ENCODE data around the gene SPPL2C.

DNA sequence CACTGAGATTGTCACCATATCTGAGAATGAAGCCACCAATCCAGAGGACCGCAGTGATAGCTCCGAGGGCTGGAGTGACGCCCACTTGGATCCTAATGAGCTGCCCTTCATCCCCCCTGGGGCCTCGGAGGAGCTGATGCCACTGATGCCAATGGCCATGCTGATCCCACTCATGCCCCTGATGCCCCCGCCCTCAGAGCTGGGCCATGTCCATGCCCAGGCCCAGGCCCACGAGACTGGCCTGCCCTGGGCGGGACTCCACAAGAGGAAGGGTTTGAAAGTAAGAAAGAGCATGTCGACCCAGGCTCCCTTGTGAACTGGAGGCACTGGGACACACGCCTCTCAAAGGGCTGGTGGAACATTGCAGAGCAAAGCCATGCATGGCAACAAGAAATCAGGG, 2.0 kb downstream of the SPPL2C start:
- TF ChIP-seq, protein P1, sequence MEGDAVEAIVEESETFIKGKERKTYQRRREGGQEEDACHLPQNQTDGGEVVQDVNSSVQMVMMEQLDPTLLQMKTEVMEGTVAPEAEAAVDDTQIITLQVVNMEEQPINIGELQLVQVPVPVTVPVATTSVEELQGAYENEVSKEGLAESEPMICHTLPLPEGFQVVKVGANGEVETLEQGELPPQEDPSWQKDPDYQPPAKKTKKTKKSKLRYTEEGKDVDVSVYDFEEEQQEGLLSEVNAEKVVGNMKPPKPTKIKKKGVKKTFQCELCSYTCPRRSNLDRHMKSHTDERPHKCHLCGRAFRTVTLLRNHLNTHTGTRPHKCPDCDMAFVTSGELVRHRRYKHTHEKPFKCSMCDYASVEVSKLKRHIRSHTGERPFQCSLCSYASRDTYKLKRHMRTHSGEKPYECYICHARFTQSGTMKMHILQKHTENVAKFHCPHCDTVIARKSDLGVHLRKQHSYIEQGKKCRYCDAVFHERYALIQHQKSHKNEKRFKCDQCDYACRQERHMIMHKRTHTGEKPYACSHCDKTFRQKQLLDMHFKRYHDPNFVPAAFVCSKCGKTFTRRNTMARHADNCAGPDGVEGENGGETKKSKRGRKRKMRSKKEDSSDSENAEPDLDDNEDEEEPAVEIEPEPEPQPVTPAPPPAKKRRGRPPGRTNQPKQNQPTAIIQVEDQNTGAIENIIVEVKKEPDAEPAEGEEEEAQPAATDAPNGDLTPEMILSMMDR (optimal IDR thresholded peaks at IDR 0.05 in 1 of 3, IDR thresholded peaks at IDR 0.05 in 1 of 3, conservative IDR thresholded peaks at IDR 0.05 in 1 of 3; ENCODE audit: extremely low read depth in 1 of 3, insufficient read depth in 2 of 3, low read length in 3 of 3) = no peak
- no peak for TF ChIP-seq EZH2 (IDR thresholded peaks at IDR 0.05; ENCODE audit: low read length)
